ENCODE measurements around the gene CCDC83. TPM values are rescaled to one million over a fixed set of nuclear protein-coding genes. Genes with fewer than 3 reads are reported as not detected.
"Not testable (repeated sequence)": the region's sequence is repeated elsewhere in the genome, so short reads cannot be mapped to it uniquely, and the experiment has no call there.

CCDC83 gene
- polyA plus RNA-seq, 1 of the 3 experiments (the other 2 are of a cell fraction), result not detected

DNA sequence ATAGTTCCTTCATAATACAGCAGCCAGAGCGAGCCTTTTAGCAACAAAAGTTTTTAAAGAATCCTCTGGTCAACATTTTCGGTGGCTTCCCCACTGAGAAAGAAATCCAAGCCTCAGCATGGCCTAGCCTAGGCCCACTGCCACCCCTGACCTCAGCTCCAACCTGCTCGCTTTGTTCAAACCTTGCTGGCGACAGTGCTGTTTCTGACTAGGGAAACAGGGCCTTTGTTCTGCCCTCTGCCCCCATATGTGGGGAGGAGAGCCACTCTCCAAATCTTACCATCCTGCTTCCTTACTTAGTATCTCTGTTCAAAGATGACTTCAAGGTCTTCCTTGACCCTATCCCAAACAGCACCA is 95.8 kb downstream of the CCDC83 start:
- H2AFZ ChIP-seq (ENCODE audit: low read depth), result no peak overlapping the region
- peaks cover 31% of the 10 kb centered on the region for H3F3A ChIP-seq (replicated peaks; ENCODE audit: insufficient read depth)
- H3K9me2 ChIP-seq, result no peaks in the 10 kb centered on the region
- POLR2A ChIA-PET, result no interaction called here
- H3K4me2 ChIP-seq, result no peak overlapping the region
- TF ChIP-seq POLR2AphosphoS5 (IDR thresholded peaks at IDR 0.05; ENCODE audit: low read depth, low read length) (peak; percentile 7; the same call in 1 of the 2 replicates), EP300 (IDR thresholded peaks at IDR 0.05; ENCODE audit: borderline replicate concordance in 1 of 2, low read depth in 1 of 2, low read length in 1 of 2) (no peak)
- peaks cover 8 to 21% of the 10 kb centered on the region in 2 experiments for H3K36me3 ChIP-seq (replicated peaks in 1 of 2; ENCODE audit: control insufficient read depth in 1 of 2, insufficient read depth in 2 of 2, low read length in 1 of 2)
- H4K20me1 ChIP-seq (ENCODE audit: insufficient read depth), result no peaks in the 10 kb centered on the region
- CTCF ChIA-PET, result interaction anchor here (0.8 kb wide), 1 partner anchor 97 kb away, joined by 3 read pairs; no protein-coding TSS in a partner anchor
- H3K27ac ChIP-seq (ENCODE audit: low read depth in 2 of 2, low read length in 1 of 2), result no peak overlapping the region
- no peaks in the 10 kb centered on the region for H3K27me3 ChIP-seq (ENCODE audit: insufficient read depth)
- H3K4me3 ChIP-seq (ENCODE audit: low read depth in 2 of 2, low read length in 1 of 2), result no peak overlapping the region
- 67% methylated on average over 2 of the region's 4 CpGs for WGBS (ENCODE audit: low lambda C conversion rate)
- no peaks in the 10 kb centered on the region for H3K79me2 ChIP-seq (ENCODE audit: insufficient read depth)
- H3K9ac ChIP-seq, result no peak overlapping the region
- H3K9me3 ChIP-seq, result no peaks in the 10 kb centered on the region
- DNase-seq, result no peak
- peaks cover 0 to 13% of the 10 kb centered on the region in 2 experiments; a peak in 2 of 4 replicates for H3K4me1 ChIP-seq (ENCODE audit: control insufficient read depth in 1 of 2, insufficient read depth in 2 of 2, low read depth in 1 of 2, low read length in 1 of 2)

DNA sequence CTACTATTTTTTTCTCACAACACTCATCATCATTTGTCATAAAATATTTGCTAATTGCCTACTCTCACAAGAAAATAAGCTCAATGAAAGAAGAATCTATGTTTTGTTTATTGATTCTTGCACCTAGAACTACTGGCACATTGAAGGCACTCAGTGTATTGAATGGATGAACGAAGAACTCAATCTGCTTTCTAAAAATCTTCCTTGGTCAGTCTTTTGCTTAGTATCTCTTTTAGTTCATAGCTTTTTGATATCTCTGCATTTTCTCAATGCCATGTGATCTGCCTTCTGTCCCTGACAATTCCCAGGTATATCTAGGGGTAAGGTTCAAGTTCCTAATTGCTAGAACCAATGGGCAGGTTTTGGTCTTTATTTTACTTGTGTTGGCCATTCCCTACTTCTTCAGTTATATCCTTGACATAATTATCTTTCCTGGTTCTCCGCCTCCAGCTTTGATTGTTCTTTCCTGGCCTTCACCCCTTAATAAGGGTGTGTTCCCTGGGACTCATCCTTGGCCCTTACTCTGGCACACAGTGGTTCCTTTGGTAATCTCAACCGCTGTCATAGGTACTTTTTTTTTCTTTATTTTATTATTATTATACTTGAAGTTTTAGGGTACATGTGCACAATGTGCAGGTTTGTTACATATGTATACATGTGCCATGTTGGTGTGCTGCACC is 96.4 kb downstream of the CCDC83 start:
- Histone ChIP-seq H3K36me3 (replicated peaks in 1 of 2; ENCODE audit: control insufficient read depth in 1 of 2, insufficient read depth in 2 of 2, low read length in 1 of 2) (peaks cover 13 to 26% of the 10 kb centered on the region in 2 experiments), H4K20me1 (ENCODE audit: insufficient read depth) (no peaks in the 10 kb centered on the region), H3K9ac (no peak overlapping the region), H2AFZ (ENCODE audit: low read depth) (no peak overlapping the region), H3K9me3 (no peaks in the 10 kb centered on the region), H3F3A (replicated peaks; ENCODE audit: insufficient read depth) (peaks cover 34% of the 10 kb centered on the region), H3K27ac (ENCODE audit: low read depth in 2 of 2, low read length in 1 of 2) (no peak overlapping the region), H3K9me2 (no peaks in the 10 kb centered on the region), H3K27me3 (ENCODE audit: insufficient read depth) (no peaks in the 10 kb centered on the region), H3K4me3 (ENCODE audit: low read depth in 2 of 2, low read length in 1 of 2) (no peak overlapping the region), H3K4me1 (ENCODE audit: control insufficient read depth in 1 of 2, insufficient read depth in 2 of 2, low read depth in 1 of 2, low read length in 1 of 2) (peaks cover 0 to 18% of the 10 kb centered on the region in 2 experiments; a peak in 2 of 4 replicates), H3K79me2 (ENCODE audit: insufficient read depth) (no peaks in the 10 kb centered on the region), H3K4me2 (no peak overlapping the region)
- ChIA-PET CTCF (interaction anchor here (0.8 kb wide), 1 partner anchor 97 kb away, joined by 3 read pairs; no protein-coding TSS in a partner anchor), POLR2A (no interaction called here)
- DNase-seq, result no peak
- 95% methylated on average over 3 of the region's 3 CpGs for WGBS (ENCODE audit: low lambda C conversion rate)
- 0 out of 2 replicates have a peak, but pooled peaks have one; percentile 10 for TF ChIP-seq POLR2AphosphoS5 (IDR thresholded peaks at IDR 0.05; ENCODE audit: low read depth, low read length)
- TF ChIP-seq, protein P1, sequence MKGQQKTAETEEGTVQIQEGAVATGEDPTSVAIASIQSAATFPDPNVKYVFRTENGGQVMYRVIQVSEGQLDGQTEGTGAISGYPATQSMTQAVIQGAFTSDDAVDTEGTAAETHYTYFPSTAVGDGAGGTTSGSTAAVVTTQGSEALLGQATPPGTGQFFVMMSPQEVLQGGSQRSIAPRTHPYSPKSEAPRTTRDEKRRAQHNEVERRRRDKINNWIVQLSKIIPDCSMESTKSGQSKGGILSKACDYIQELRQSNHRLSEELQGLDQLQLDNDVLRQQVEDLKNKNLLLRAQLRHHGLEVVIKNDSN (IDR thresholded peaks at IDR 0.05; ENCODE audit: borderline replicate concordance, low read depth), result no peak

DNA sequence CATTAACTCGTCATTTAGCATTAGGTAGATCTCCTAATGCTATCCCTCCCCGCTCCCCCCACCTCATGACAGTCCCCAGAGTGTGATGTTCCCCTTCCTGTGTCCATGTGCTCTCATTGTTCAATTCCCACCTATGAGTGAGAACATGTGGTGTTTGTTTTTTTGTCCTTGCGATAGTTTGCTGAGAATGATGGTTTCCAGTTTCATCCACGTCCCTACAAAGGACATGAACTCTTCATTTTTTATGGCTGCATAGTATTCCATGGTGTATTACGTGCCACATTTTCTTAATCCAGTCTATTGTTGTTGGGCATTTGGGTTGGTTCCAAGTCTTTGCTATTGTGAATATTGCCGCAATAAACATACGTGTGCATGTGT is 96.9 kb downstream of the CCDC83 start:
- POLR2A ChIA-PET; H3K4me2 ChIP-seq; H3K9me3 ChIP-seq; H3K27ac ChIP-seq (ENCODE audit: low read depth in 2 of 2, low read length in 1 of 2); H3K9ac ChIP-seq; H3K79me2 ChIP-seq (ENCODE audit: insufficient read depth); H3K4me3 ChIP-seq (ENCODE audit: low read depth in 2 of 2, low read length in 1 of 2); DNase-seq; CTCF ChIA-PET; H2AFZ ChIP-seq (ENCODE audit: low read depth); H4K20me1 ChIP-seq (ENCODE audit: insufficient read depth); H3K27me3 ChIP-seq (ENCODE audit: insufficient read depth); H3K9me2 ChIP-seq: not testable (repeated sequence)
- Histone ChIP-seq H3K36me3 (replicated peaks in 1 of 2; ENCODE audit: control insufficient read depth in 1 of 2, insufficient read depth in 2 of 2, low read length in 1 of 2) (peaks cover 13 to 31% of the 10 kb centered on the region in 2 experiments), H3K4me1 (ENCODE audit: control insufficient read depth in 1 of 2, insufficient read depth in 2 of 2, low read depth in 1 of 2, low read length in 1 of 2) (peaks cover 0 to 18% of the 10 kb centered on the region in 2 experiments; a peak in 2 of 4 replicates), H3F3A (replicated peaks; ENCODE audit: insufficient read depth) (peaks cover 34% of the 10 kb centered on the region)
- 97% methylated on average over 7 of the region's 7 CpGs for WGBS (ENCODE audit: low lambda C conversion rate)
